Ovary (tissue), 3 donors: ENCODE measurements around the gene HOXA1.

Source experiments
- CTCF ChIP-seq, 3 donors: fragments of 450-650 bp in 2 of 3; fragments of 200-600 bp in 1 of 3; IDR thresholded peaks; one replicate each; pipeline versions ENCODE4 v1.5.1 to v1.8.0; 2016 to 2022; ENCODE audit warnings: antibody characterized with exemption in 3 of 3, mild to moderate bottlenecking in 1 of 3
- POLR2A ChIP-seq: fragments of 450-650 bp; IDR thresholded peaks from one replicate; pipeline ENCODE4 v1.6.1; 2017; ENCODE audit warnings: antibody characterized with exemption, mild to moderate bottlenecking, moderate library complexity
- donor health status: DM: no; HTN: no; CAD: no.

- TF ChIP-seq POLR2A (no peak), CTCF (IDR thresholded peaks at IDR 0.05) (no peak)
These were observed 38.6 kb upstream of the HOXA1 start for GRCh38 chr7:27134392-27134791.
